Ovary (tissue), 9 donors: ENCODE measurements around the gene CCDC40. TPM values are rescaled to one million over a fixed set of nuclear protein-coding genes. Genes with fewer than 3 reads are reported as not detected.

Source experiments
- DNase-seq, 5 donors: peaks; one replicate each; pipeline ENCODE4 v3.0.0-alpha.2; 2019 to 2020
- H3K27ac ChIP-seq, 2 donors: fragments of 200-600 bp; one replicate each; pipeline versions ENCODE4 v1.5.1 to v1.8.0; 2019 to 2022
- H3K27me3 ChIP-seq: fragments of 200-600 bp; one replicate; pipeline ENCODE4 v1.8.0; 2022
- H3K36me3 ChIP-seq: fragments of 200-600 bp; sonication (generic); one replicate; pipeline ENCODE4 v1.5.1; 2019
- H3K4me1 ChIP-seq: one replicate; pipeline ENCODE4 v1.8.1; 2013; ENCODE audit warnings: mild to moderate bottlenecking, moderate library complexity; ENCODE audit not compliant: insufficient read depth
- H3K4me3 ChIP-seq: fragments of 200-600 bp; sonication (generic); one replicate; pipeline ENCODE4 v1.5.1; 2017
- H3K9me3 ChIP-seq, 2 donors: fragments of 200-600 bp in 1 of 2; sonication (generic) in 1 of 2; one replicate each; pipeline versions ENCODE4 v1.5.1 to v1.8.1; 2013 to 2019; ENCODE audit warnings: mild to moderate bottlenecking in 1 of 2, moderate library complexity in 1 of 2
- EP300 ChIP-seq: sonication (generic); formaldehyde crosslinking; IDR thresholded peaks from one replicate; pipeline ENCODE4 v1.6.1; 2017; ENCODE audit warnings: antibody characterized with exemption
- POLR2A ChIP-seq: fragments of 450-650 bp; IDR thresholded peaks from one replicate; pipeline ENCODE4 v1.6.1; 2017; ENCODE audit warnings: antibody characterized with exemption, mild to moderate bottlenecking, moderate library complexity
- WGBS, 3 donors: extraction: QIAGEN DNeasy Blood & Tissue Kit in 1 of 3; methylation state at CpG; one replicate each; pipeline versions ENCODE4 v1.1.5 to v1.1.7; 2013 to 2017; 5-methylcytosine and 5-hydroxymethylcytosine counted together
- intact Hi-C, 4 donors: fragments of 100-400 bp; cut with DNase I; formaldehyde crosslinking; loops; one replicate each; pipeline versions ENCODE4 v1.11.0 to v1.15.1; 2022 to 2023
- polyA plus RNA-seq, 2 donors: library from polyadenylated mRNA; stranded (reverse); fragments of 200-250 nt in 1 of 2; fragments of 350-450 nt in 1 of 2; fragmentation: Illumina TruSeq in 1 of 2; extraction: RNeasy Lipid Tissue Mini Kit (QIAGEN cat#74804) in 1 of 2; gene quantifications; one replicate each; pipeline ENCODE4 v1.2.3, GENCODE V29; 2013 to 2014
- total RNA-seq, 7 donors: library from RNA; depleted of rRNA in 2 of 7; stranded (reverse); fragments of >200 nt in 2 of 7; fragmentation: NEBNext Ultra II Directional in 3 of 7; extraction: Animal tissue kit (Norgen Biotek cat#: 25700) in 3 of 7; gene quantifications; one replicate each; pipeline versions ENCODE4 v1.1.0 to v1.2.4, GENCODE V29; 2016 to 2023
- TF ChIP-seq, protein P1 (sequence below), 3 donors: fragments of 450-650 bp in 2 of 3; fragments of 200-600 bp in 1 of 3; IDR thresholded peaks; one replicate each; pipeline versions ENCODE4 v1.5.1 to v1.8.0; 2016 to 2022; ENCODE audit warnings: antibody characterized with exemption in 3 of 3, mild to moderate bottlenecking in 1 of 3
- donor health status: DM: no; HTN: no; CAD: no; lungs with moderate emphysema.
- donor health status: DM: no; HTN: no; CAD: no.
- donor health status: Bipolar disorder and iron deficiency.
- donor health status: DM: yes; HTN: yes; CAD: no.
- donor health status: DM: no; HTN: no; CAD: no.
- donor health status: DM: yes; HTN: yes; CAD: no.

CCDC40 gene
- total and polyA plus RNA-seq, 9 donors = 1.5 to 27.8 (median 6.0) TPM

GRCh38 chr17:80031691-80032430, 4.6 kb upstream of the CCDC40 start:
- DNase-seq = no peak
- no peak for TF ChIP-seq EP300
- no peak for TF ChIP-seq POLR2A
- TF ChIP-seq, protein P1, sequence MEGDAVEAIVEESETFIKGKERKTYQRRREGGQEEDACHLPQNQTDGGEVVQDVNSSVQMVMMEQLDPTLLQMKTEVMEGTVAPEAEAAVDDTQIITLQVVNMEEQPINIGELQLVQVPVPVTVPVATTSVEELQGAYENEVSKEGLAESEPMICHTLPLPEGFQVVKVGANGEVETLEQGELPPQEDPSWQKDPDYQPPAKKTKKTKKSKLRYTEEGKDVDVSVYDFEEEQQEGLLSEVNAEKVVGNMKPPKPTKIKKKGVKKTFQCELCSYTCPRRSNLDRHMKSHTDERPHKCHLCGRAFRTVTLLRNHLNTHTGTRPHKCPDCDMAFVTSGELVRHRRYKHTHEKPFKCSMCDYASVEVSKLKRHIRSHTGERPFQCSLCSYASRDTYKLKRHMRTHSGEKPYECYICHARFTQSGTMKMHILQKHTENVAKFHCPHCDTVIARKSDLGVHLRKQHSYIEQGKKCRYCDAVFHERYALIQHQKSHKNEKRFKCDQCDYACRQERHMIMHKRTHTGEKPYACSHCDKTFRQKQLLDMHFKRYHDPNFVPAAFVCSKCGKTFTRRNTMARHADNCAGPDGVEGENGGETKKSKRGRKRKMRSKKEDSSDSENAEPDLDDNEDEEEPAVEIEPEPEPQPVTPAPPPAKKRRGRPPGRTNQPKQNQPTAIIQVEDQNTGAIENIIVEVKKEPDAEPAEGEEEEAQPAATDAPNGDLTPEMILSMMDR (IDR thresholded peaks at IDR 0.05) = no peak
- H3K36me3 ChIP-seq = no peaks in the 10 kb centered on the region
- no peak overlapping the region for H3K27ac ChIP-seq
- peaks cover 20% of the 10 kb centered on the region for H3K4me1 ChIP-seq
- 90 to 91% (median 90%) methylated on average over 12 of the region's 12 CpGs for WGBS, 3 donors
- no peaks in the 10 kb centered on the region for H3K9me3 ChIP-seq
- no peak overlapping the region for H3K4me3 ChIP-seq
- no peaks in the 10 kb centered on the region for H3K27me3 ChIP-seq
- intact Hi-C loops = no loop called here

DNA sequence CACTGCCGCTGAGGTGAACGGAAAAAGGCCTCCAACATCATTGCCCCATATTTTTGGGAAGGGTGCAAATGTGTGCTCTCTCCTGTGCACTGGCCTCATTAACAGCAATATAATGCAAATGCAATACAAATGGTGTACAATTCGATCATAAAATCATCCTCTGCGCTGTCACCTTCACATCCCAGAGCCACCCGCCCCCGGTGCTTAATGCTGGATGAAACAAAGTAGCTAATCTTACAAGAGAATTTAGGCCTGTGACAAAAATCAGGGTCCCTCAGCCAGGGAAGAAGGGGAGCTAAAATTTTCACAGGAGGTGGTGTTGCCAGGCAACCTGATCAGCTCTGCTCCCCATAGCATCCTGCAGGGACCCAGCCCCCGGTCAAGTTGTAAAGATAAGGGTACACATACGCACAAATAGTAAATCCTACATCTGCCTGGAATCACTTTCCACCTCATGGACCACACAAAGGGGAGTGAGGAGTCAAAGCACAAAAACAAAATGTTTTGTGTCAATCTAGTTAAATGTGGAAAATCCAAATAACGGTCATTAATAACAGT, 3.7 kb upstream of the CCDC40 start:
- peaks cover 20% of the 10 kb centered on the region for H3K4me1 ChIP-seq
- no peaks in the 10 kb centered on the region for H3K27me3 ChIP-seq
- WGBS, 3 donors = 94 to 95% (median 95%) methylated on average over 9 of the region's 9 CpGs
- H3K27ac ChIP-seq = no peak overlapping the region
- H3K9me3 ChIP-seq = no peaks in the 10 kb centered on the region
- H3K4me3 ChIP-seq = no peak overlapping the region
- no peak for DNase-seq
- TF ChIP-seq POLR2A = no peak
- TF ChIP-seq, protein P1 (IDR thresholded peaks at IDR 0.05) = no peak
- no peak for TF ChIP-seq EP300
- no peaks in the 10 kb centered on the region for H3K36me3 ChIP-seq
- intact Hi-C loops = no loop called here

- DNase-seq = no peak
- Histone ChIP-seq H3K4me3 (no peak overlapping the region), H3K4me1 (peaks cover 17% of the 10 kb centered on the region), H3K9me3 (no peaks in the 10 kb centered on the region), H3K36me3 (no peaks in the 10 kb centered on the region), H3K27me3 (no peaks in the 10 kb centered on the region), H3K27ac (no peak overlapping the region)
- intact Hi-C loops = no loop called here
- WGBS, 3 donors = 90 to 92% (median 92%) methylated on average over 4 of the region's 4 CpGs
- no peak for TF ChIP-seq POLR2A
- TF ChIP-seq, protein P1 (IDR thresholded peaks at IDR 0.05) = no peak
- no peak for TF ChIP-seq EP300
Observed at GRCh38 chr17:80033840-80034239, 2.6 kb upstream of the CCDC40 start.

DNA sequence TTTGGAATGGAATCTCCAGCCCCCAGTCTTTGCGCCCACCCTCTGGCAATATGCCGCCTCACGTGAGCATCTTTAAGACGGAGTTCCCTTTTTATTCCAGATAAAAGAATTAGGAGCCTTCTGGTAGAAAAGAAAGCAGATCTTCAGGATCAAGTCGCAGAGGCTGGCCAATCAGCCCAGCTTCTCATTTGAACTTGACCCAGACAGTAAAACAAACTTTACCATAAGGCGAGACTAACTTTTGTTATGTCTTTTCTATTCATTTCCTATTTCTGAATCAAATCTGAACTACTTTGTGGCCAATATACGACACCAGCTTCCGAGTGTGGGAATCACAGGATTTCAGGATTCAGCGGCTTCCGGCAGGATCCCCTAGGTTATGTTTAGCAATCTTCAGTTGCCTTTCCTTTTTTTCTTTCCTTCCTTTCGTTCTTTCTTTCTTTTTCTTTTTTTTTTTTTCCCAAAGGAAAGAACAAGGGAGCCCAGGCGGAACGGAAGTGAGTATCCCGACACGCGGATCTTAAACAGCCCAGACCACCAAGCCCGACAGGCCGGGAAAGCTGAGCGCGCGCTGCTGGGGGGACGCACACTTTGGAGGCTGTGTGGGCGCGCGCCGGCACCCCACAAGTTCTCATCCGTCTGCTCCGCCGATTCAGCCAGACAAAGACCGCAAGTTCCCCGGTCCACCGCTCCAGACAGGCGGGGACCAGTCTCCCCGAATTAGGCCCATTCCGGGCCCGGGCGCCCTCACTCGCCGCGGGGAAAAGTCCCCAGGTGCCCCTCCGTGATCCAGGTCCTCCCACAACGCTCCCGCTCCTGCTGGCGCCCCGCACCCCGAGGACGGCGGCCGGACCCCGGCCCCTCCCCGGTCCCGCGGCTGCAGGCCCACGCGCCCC, 1.4 kb upstream of the CCDC40 start:
- H3K27me3 ChIP-seq = no peaks in the 10 kb centered on the region
- DNase-seq = peak in 4 of 5 donors; percentile 29 to 62 (median 54)
- H3K4me1 ChIP-seq = peaks cover 6% of the 10 kb centered on the region
- WGBS, 3 donors = 1 to 2% (median 1%) methylated on average over 28 to 55 of the region's 55 CpGs
- no peaks in the 10 kb centered on the region for H3K36me3 ChIP-seq
- intact Hi-C loops = no loop called here
- peak overlapping the region; percentile 59 for H3K4me3 ChIP-seq
- TF ChIP-seq POLR2A (no peak), EP300 (no peak)
- TF ChIP-seq, protein P1 (IDR thresholded peaks at IDR 0.05) = no peak
- no peaks in the 10 kb centered on the region for H3K9me3 ChIP-seq
- peak overlapping the region; percentile 78 to 85 for H3K27ac ChIP-seq
